Suprapubic skin (tissue), 3 donors: ENCODE measurements around the gene HTR2C.

ENCODE experiments used
- CTCF ChIP-seq, 2 donors: fragments of 200-600 bp in 1 of 2; fragments of 450-650 bp in 1 of 2; sonication (generic) in 1 of 2; IDR thresholded peaks; one replicate each; pipeline ENCODE4 v1.5.1; 2016 to 2019; ENCODE audit warnings: antibody characterized with exemption in 2 of 2, mild to moderate bottlenecking in 1 of 2, moderate library complexity in 1 of 2
- EP300 ChIP-seq: sonication (generic); formaldehyde crosslinking; IDR thresholded peaks from one replicate; pipeline ENCODE4 v1.6.1; 2017; ENCODE audit warnings: antibody characterized with exemption
- POLR2A ChIP-seq, 2 donors: fragments of 450-650 bp; IDR thresholded peaks; one replicate each; pipeline ENCODE4 v1.6.1; 2017; ENCODE audit warnings: antibody characterized with exemption in 2 of 2, mild to moderate bottlenecking in 2 of 2, moderate library complexity in 2 of 2

GRCh38 chrX:114584983-114585842 lies 1.3 kb downstream of the HTR2C start:
- TF ChIP-seq CTCF (IDR thresholded peaks at IDR 0.05) (no peak), POLR2A (IDR thresholded peaks at IDR 0.05) (no peak), EP300 (no peak)
